ENCODE data around the gene GDA.

Gene GDA

DNA sequence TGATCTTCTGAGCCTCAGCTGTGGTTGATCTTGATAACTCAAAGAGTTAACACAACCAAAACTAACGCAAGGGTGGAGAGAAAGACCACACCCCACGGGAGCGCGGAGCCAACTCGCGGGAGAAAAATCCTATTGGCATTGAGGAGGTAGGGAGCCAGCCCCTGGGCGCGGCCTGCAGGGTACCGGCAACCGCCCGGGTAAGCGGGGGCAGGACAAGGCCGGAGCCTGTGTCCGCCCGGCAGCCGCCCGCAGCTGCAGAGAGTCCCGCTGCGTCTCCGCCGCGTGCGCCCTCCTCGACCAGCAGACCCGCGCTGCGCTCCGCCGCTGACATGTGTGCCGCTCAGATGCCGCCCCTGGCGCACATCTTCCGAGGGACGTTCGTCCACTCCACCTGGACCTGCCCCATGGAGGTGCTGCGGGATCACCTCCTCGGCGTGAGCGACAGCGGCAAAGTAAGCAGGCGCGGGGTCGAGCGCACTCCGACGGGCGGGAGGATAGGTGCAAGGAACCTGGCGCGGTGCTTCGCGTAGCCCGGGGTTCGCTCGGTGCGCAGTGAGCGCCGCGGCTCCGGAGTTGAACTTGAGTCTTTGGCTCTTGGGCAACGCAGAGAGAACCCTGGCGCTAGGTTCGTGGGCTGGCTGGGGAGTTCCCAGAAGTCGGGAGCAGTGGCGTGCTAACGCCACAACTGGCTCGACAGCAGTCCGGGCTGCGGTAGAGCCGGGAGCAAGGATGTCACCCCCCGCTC is at the start of gene GDA:
Gene GDA (plus strand): TSS at position 210 of the 745 bp plus-strand sequence. CDS start 120 bp downstream, at position 330.
- DNase-seq (ENCODE audit: low read depth in 3 of 3) = no peak

- DNase-seq (ENCODE audit: low read depth in 3 of 3) = no peak
Observed at GRCh38 chr9:72102520-72102919, 46.7 kb upstream of the GDA start.

DNA sequence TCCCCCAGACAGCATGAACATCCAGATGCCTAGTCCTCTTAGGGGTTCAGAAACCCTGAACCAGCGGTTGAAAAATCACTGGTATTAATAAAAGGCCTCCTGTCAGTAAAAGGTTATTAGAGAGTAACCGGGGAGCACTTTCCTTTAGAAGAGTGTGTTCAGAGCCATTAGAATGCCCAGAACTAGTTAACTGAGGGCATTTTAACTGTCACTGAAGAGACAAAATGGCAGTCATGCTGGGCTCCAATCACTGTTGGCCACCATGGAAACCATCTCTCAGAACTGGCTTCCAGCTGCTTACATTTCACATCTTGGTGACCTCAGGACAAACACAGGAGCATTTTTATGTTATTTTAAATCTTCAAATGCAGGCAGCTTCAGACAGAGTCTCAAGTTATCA is 36.2 kb upstream of the GDA start:
- DNase-seq (ENCODE audit: low read depth in 3 of 3) = no peak

DNA sequence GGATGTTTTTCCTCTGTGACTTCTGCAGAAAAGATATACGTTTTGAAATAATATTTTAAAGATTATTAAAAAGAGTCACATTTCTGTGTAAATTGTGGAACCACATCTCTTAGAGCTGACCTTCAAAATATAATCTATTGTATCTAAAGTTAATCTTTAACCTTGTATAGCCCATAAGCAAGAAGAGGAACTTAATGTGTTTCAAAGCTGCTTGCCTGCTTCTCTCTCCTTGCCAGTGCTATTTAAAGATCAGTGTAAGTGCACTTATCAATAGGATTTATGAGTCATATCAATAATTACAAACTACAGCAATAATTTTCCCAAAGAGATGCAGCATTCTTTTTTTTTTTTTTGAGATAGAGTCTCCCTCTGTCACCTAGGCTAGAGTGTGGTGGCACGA is 29.4 kb upstream of the GDA start:
- no peak for DNase-seq (ENCODE audit: low read depth in 3 of 3)

- DNase-seq (ENCODE audit: low read depth in 3 of 3) = no peak
Observed at GRCh38 chr9:72124947-72125346, 24.3 kb upstream of the GDA start.

- no peak for DNase-seq (ENCODE audit: low read depth in 3 of 3)
Observed at GRCh38 chr9:72127753-72128152, 21.5 kb upstream of the GDA start.

- no peak for DNase-seq (ENCODE audit: low read depth in 3 of 3)
Observed at GRCh38 chr9:72128526-72128925, 20.7 kb upstream of the GDA start.

DNA sequence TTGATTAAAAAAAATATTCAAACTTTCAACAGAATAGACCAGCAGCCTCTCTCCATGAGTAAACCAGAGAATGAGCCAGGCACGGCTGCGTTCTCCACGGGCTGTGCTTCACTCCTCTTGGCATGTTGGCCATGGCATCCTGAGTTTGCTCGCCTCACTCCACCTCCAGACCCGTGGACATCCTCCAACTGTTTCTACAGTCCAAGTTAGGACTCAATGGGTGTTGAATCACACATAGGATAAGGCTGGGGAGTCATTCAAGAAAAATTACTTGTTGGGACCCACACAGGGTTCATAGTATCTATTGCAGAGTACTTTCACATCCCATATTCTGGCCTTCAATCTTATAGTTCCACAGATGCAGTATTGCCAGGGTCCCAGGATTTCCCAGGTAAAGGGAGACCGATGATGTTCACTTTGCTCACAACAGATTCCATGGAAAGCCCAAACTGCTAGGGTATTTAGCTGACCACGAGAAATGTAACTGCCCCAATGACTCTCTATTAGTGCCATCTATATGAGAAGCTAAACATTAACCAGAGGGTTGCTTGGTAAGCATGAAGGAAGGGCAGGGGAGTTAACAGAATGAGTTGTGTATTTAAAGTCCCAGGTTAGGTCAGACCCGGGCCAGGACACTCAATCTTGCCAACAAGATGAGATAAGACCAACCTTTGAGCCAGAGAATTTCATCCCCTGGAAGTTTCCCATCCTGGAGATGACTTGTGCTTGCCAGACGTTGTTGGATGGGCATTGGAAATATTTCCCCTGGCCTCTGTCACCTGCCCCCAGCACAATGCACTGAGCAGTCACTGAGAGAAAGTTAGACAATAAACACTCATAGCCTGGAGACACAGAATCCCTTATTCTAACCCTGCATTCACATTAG is 19.7 kb upstream of the GDA start:
- DNase-seq (ENCODE audit: low read depth in 3 of 3) = no peak

DNA sequence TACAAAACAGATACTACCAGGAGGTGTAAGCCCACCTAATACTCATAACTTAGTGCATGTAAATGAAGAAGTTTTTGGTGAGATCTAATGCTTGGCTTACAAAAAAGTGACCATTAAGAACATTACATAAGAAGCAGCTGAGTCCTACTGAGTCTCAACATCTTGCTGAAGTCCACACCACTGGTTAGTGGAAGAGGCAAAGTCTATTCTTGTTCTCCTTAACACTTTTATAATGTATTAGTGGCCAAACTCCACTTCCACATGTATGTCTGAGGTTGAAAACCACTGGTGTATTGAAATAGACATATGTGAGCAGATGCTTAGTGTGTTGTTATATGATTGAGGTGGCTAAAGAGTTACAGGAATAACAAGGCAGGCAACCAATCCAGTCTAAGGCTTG is 18.9 kb upstream of the GDA start:
- DNase-seq (ENCODE audit: low read depth in 3 of 3) = no peak

GRCh38 chr9:72131206-72131605 is 18.0 kb upstream of the GDA start:
- DNase-seq (ENCODE audit: low read depth in 3 of 3) = no peak

DNA sequence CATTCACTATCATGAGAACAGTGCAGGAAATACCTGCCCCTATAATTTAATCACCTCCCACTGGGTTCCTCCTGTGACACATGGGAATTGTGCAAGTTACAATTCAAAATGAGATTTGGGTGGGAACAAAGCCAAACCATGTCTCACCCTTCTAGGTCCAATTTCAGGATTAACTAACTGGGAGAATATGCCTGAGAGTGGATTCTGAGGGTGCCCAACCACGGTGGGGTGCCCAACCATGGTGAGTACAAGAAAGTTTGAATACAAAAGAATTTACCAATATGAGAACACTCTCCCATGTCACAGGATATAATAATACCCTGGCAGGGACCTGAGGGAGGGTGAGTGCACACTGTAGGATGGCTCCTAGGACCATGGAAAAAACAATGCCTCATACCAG is 17.2 kb upstream of the GDA start:
- no peak for DNase-seq (ENCODE audit: low read depth in 3 of 3)

DNA sequence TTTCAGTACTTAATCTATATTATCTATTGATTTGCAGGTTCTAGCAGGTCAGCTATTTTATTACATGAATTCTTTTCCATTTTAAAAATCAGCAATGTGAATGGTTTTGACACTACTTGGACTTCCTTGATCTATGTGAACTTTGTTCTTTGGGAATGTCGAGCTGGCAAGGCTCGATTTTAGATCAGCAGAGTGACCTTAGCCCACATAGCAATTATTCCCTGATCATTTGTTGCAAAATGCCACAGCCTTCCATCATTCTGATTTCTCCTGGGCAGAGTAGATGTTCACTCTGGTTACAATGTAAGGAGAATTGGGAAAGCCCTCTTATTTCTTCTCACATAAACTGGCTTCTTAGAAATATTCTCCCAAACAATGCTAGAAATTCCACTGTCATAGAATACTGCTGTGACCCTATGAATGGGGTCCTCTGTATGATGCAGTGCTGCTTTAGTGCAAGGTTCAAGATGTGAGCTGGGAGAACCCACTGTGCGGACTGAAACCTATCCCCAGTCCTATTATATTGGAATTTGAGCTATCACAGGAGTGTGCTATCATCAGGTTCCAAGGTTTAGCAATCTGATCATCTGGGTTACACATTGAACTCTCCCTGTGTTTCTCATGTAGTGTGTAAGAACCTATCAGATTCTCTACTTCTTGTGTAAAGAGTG is 15.7 kb upstream of the GDA start:
- DNase-seq (ENCODE audit: low read depth in 3 of 3) = no peak

DNA sequence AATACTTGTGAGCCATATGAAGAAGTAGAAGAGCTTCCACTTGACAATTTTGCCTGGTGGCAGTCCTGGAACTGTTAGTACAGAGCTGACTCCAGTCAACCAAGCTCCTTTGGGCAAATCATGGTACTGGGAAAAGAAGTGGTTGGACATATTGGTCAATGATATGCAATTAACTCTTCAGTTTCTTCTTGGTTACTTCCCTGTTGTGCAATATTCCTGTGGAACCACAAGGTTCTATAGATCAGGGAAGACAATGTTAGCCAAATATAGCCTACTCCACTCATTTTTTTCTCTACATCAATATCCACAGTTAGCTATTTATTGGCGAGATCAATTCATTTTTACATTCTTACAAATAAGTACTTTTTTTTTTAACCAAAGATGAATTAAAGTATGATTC is 14.4 kb upstream of the GDA start:
- no peak for DNase-seq (ENCODE audit: low read depth in 3 of 3)

GRCh38 chr9:72137697-72138365 is 11.4 kb upstream of the GDA start:
- no peak for DNase-seq (ENCODE audit: low read depth in 3 of 3)

DNA sequence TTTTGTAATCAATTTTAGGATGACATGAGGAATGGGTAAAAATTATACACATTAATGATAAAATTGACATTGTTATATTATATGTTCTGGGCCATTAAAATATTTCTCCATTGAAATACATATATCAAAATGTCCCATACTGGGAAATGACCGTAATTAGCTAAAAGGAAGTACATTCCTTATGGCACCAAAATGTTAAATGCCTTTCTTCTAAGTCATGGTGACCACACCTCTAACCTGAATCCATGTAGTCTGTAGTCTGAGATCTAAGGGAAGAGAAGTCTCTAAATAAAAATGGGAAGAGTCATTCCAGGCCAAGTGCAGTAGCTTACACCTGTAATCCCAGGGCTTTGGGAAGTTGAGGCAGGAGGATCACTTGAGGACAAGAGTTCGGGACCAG is 10.0 kb upstream of the GDA start:
- no peak for DNase-seq (ENCODE audit: low read depth in 3 of 3)

GRCh38 chr9:72140586-72140985 is 8.7 kb upstream of the GDA start:
- no peak for DNase-seq (ENCODE audit: low read depth in 3 of 3)

DNA sequence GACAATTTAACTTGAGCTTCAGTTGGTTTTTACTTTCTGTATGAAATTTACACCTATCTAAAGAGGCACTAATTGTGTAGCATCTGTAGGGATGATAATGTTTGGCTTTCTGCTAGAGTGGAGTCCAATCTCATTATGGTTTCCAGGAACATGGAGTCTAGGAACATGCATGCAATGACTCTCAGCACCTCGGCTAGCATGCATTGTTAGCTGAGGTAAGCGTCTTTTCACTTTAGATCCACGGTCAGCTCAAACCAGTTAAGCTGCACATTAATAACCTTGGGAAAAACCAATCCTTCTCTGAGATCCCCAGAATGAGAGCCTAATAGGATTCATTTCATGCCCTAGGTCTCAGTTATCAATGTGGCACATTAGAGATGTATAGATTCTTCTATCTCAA is 7.8 kb upstream of the GDA start:
- no peak for DNase-seq (ENCODE audit: low read depth in 3 of 3)

DNA sequence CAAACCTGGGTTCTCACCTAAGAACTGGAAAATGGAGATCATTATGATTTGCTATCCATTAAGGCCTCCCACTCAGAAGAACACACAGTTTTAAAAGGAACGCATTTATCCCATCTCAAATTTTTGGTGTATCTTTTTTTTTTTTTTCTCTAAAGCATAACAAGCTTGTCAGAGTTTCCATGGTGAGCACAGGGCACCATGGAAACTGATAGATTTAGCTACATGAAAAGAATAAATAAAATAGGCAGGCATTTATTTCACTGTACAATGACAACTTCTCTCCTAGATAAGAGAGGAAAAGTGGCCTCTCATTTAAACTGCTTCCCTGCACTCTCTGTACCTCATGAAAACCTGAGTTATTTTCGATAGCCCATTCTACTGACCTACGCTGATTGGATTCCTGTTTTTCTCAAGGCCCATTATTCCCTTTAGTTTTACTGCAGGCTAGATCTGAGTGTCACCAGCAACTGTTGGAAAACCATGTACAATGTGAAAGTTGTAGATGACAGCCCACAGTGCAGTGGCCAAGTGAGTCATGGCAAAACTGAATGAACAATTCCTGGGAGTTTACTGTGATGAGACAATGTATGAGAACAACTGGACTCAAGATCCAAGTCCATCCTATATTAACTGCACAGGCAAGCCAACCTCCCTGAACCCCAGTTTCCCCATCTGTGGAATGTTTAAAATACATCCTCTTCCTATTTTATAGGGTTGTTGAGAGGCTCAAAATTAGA is 4.3 kb upstream of the GDA start:
- no peak for DNase-seq (ENCODE audit: low read depth in 3 of 3)

GRCh38 chr9:72145733-72146505 is 3.3 kb upstream of the GDA start:
- DNase-seq (ENCODE audit: low read depth in 3 of 3) = no peak

- DNase-seq (ENCODE audit: low read depth in 3 of 3) = no peak
Observed at GRCh38 chr9:72147676-72148075, 1.6 kb upstream of the GDA start.

- DNase-seq (ENCODE audit: low read depth in 3 of 3) = no peak
Observed at GRCh38 chr9:72150127-72150526, 887 bp downstream of the GDA start.

Data from stimulated activated CD4-positive, alpha-beta T cell treated with anti-CD3 and anti-CD28 coated beads, TNF-alpha, amount 100 ng/mL, for 4 hours (primary cell).